ENCODE data around the gene NPC1L1.

Gene NPC1L1

GRCh38 chr7:44534501-44534900 lies 6.6 kb downstream of the NPC1L1 start:
- DNase-seq, result peak; percentile 73
- Histone ChIP-seq H3K4me3 (ENCODE audit: low read depth, low read length) (no peak overlapping the region), H3K36me3 (no peaks in the 10 kb centered on the region), H3K27ac (no peak overlapping the region), H3K27me3 (ENCODE audit: insufficient read depth, low read depth, severe bottlenecking) (no peaks in the 10 kb centered on the region), H3K9me3 (ENCODE audit: severe bottlenecking) (no peaks in the 10 kb centered on the region)
- TF ChIP-seq, protein P1, sequence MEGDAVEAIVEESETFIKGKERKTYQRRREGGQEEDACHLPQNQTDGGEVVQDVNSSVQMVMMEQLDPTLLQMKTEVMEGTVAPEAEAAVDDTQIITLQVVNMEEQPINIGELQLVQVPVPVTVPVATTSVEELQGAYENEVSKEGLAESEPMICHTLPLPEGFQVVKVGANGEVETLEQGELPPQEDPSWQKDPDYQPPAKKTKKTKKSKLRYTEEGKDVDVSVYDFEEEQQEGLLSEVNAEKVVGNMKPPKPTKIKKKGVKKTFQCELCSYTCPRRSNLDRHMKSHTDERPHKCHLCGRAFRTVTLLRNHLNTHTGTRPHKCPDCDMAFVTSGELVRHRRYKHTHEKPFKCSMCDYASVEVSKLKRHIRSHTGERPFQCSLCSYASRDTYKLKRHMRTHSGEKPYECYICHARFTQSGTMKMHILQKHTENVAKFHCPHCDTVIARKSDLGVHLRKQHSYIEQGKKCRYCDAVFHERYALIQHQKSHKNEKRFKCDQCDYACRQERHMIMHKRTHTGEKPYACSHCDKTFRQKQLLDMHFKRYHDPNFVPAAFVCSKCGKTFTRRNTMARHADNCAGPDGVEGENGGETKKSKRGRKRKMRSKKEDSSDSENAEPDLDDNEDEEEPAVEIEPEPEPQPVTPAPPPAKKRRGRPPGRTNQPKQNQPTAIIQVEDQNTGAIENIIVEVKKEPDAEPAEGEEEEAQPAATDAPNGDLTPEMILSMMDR (IDR thresholded peaks at IDR 0.05; ENCODE audit: low read depth, low read length), result peak; percentile 89

DNA sequence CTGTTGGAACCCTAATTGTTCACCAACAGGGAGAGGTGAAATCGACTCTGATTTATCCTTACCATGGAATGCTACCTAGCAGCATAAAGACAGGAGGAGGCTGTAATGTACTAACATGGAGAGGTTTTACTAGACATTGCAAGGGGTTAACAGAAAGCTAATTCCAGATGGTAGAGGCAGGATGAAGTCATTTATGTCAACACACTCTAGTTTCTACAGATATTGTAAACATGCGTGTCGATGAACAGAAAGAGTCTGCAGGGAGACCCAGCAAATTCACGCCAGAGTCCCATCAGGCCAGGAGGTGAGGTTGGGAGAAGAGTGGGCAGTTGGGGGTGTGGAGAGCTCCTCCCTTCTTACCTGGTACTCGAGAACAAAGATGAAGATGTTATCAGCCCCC lies 7.0 kb downstream of the NPC1L1 start:
- no peak for DNase-seq
- no peak overlapping the region for H3K27ac ChIP-seq
- no peak overlapping the region for H3K4me3 ChIP-seq (ENCODE audit: low read depth, low read length)
- no peaks in the 10 kb centered on the region for H3K27me3 ChIP-seq (ENCODE audit: insufficient read depth, low read depth, severe bottlenecking)
- H3K9me3 ChIP-seq (ENCODE audit: severe bottlenecking), result no peaks in the 10 kb centered on the region
- TF ChIP-seq, protein P1 (IDR thresholded peaks at IDR 0.05; ENCODE audit: low read depth, low read length), result no peak
- no peaks in the 10 kb centered on the region for H3K36me3 ChIP-seq

GRCh38 chr7:44533301-44534055 lies 7.7 kb downstream of the NPC1L1 start:
- no peak for DNase-seq
- TF ChIP-seq, protein P1 (IDR thresholded peaks at IDR 0.05; ENCODE audit: low read depth, low read length), result no peak
- no peaks in the 10 kb centered on the region for H3K36me3 ChIP-seq

DNA sequence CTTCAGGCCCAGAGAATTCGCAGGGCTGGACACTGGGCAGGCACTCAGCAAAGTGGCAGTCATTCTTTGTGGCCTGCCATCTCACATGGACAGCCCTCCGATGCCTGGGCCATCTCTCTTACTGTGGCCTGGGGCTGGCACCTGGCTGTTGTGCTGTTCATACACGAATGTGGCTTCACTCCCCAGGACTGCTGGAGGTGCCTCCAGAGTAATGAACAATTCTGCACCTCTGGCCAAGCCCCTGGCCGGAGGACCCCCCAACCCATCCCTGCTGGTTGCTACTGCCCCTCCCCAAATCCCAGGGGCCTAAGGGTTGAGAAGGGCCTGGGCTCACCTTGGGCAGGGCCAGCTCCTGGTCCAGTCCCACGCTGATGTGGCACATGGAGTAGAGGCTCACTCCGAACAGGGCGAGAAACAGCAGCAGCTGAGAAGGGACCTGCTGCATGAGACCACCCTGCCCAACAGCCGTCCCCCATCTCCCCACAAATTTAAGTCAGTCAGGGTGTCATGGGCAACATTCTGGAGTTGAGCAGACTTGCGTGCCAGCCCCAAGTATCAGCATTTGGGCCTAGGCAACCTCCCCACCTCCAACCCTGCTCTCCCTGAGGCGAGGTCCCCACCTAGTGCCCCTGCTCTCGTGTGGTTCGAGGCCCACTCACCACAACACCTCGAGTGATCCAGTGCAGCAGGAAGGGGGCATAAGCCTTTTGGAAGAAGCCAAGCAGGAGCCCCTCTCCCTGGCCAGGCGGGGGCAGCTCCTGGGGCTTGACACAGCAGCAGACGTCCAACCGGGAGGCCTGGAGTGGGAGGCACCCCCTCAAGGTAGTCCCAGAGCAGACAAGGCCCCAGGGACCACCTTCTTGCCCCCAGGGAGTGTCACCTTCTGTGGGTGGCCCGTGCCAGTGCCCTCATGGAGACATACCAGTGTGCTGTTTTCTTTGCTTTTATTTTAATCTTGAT lies 9.4 kb downstream of the NPC1L1 start:
- DNase-seq, result no peak
- no peak overlapping the region for H3K27ac ChIP-seq
- TF ChIP-seq, protein P1 (IDR thresholded peaks at IDR 0.05; ENCODE audit: low read depth, low read length), result no peak
- no peaks in the 10 kb centered on the region for H3K27me3 ChIP-seq (ENCODE audit: insufficient read depth, low read depth, severe bottlenecking)
- H3K9me3 ChIP-seq (ENCODE audit: severe bottlenecking), result peaks cover under 1% of the 10 kb centered on the region
- H3K4me3 ChIP-seq (ENCODE audit: low read depth, low read length), result no peak overlapping the region
- no peaks in the 10 kb centered on the region for H3K36me3 ChIP-seq

More at GRCh38 chr7:44533301-44534055, 7.7 kb downstream of the NPC1L1 start:
- H3K27me3 ChIP-seq (ENCODE audit: insufficient read depth, low read depth, severe bottlenecking), result no peaks in the 10 kb centered on the region
- H3K27ac ChIP-seq, result no peak overlapping the region
- no peak overlapping the region for H3K4me3 ChIP-seq (ENCODE audit: low read depth, low read length)
- no peaks in the 10 kb centered on the region for H3K9me3 ChIP-seq (ENCODE audit: severe bottlenecking)

DNA sequence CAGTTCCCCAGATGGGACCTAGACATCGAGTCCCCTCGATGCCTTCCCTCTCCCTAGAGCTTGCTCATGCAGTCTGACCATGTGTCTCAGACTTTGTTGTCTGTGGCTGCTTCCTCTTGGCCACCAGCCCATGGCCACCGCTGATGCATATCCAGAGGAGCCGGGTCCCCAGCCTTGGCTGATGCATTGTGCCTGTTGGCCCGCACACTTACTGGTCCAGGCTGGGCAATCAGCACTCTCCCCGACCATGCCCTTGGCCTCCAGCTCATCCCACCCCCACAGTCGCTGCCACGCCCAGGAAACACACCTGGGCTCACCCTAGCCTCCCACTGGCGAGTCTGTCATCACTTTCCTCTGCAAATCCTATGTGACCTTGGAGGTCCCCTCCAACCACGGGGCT lies 10.1 kb downstream of the NPC1L1 start:
- Histone ChIP-seq H3K27me3 (ENCODE audit: insufficient read depth, low read depth, severe bottlenecking) (no peaks in the 10 kb centered on the region), H3K27ac (no peak overlapping the region), H3K36me3 (no peaks in the 10 kb centered on the region), H3K9me3 (ENCODE audit: severe bottlenecking) (peaks cover 2% of the 10 kb centered on the region), H3K4me3 (ENCODE audit: low read depth, low read length) (no peak overlapping the region)
- DNase-seq, result no peak
- TF ChIP-seq, protein P1 (IDR thresholded peaks at IDR 0.05; ENCODE audit: low read depth, low read length), result no peak

Data from WERI-Rb-1 (cell line).